Neural cell (in vitro differentiated cells): ENCODE data around the gene C2CD4A.

ENCODE experiments used
- CTCF ChIP-seq: fragments of 450-650 bp; IDR thresholded peaks from 2 replicates; pipeline ENCODE4 v1.5.1; 2014; ENCODE audit warnings: antibody characterized with exemption, mild to moderate bottlenecking, moderate library complexity; ENCODE audit not compliant: poor library complexity, severe bottlenecking
- SMC3 ChIP-seq: fragments of 450-650 bp; conservative IDR thresholded peaks from 2 replicates; pipeline ENCODE4 v1.6.1; 2014; ENCODE audit warnings: antibody characterized with exemption, mild to moderate bottlenecking, moderate library complexity; ENCODE audit not compliant: poor library complexity

DNA sequence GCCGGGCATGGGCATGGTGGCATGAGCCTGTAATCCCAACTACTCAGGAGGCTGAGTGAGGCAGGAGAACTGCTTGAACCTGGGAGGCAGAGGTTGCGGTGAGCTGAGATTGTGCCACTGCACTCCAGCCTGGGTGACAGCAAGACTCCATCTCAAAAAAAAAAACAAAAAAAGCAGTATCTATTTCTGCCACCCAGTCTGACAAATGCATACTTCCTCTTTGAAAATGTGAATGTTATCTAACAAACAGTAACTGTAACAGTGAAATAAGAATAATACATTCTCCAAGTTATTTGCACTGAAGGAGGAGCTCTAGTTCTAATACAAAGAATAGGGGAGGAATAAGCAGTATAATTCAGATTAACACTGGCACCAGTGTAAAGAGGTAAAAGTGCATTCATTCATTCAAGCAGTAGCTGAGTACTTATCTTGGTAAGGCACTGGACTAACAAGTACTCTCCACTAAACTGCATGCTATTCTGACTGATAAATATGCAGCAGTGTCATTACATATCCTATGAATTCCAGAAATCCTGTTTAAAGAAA, 19.4 kb upstream of the C2CD4A start:
- TF ChIP-seq CTCF, result no peak
- TF ChIP-seq SMC3, result no peak
